Body of pancreas (tissue), 4 donors: ENCODE measurements around the gene NPTN.

Source experiments
- POLR2A ChIP-seq, 3 donors: fragments of 450-650 bp; IDR thresholded peaks; one replicate each; pipeline ENCODE4 v1.6.1; 2016; ENCODE audit warnings: antibody characterized with exemption in 3 of 3, mild to moderate bottlenecking in 2 of 3
- TF ChIP-seq, protein P1 (sequence below), 7 experiments: fragments of 450-650 bp in 4 of 7; fragments of 200-600 bp in 3 of 7; sonication (generic) in 3 of 7; IDR thresholded peaks; one replicate each; pipeline ENCODE4 v1.5.1; 2016 to 2019; ENCODE audit warnings: antibody characterized with exemption in 7 of 7

DNA sequence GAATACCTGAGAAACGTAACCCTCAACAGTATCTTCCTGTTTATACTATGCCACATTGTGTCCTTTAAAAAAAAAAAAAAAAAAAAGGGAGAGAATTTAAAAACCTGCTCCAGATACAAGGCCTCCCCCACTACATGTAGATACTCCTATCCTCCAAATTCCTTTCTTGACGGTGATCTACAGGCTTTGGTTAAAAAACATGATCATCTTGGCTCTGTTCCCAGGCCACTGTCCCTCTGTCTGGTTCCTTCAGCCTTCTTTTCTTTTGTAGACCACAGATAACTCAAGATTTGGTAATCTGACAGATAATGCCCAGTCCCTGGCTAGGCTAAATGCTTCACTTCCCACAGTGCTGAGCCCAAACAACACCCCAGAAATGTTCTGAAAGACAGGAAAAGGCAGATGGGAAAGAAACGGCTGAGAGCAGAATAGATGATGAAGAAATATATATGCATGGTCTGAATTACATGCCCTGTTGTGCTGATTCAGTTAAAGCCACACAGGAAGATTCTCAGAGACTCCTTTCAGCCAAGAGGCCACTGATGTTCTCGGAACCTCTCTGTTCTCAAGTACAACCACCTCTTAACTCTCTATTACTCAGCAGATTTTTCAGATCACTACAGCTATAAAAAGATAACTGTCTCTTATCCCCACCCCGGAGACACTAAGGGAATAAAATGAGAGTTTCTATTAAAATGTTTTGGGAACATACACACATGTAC lies 48.3 kb downstream of the NPTN start:
- TF ChIP-seq, protein P1, sequence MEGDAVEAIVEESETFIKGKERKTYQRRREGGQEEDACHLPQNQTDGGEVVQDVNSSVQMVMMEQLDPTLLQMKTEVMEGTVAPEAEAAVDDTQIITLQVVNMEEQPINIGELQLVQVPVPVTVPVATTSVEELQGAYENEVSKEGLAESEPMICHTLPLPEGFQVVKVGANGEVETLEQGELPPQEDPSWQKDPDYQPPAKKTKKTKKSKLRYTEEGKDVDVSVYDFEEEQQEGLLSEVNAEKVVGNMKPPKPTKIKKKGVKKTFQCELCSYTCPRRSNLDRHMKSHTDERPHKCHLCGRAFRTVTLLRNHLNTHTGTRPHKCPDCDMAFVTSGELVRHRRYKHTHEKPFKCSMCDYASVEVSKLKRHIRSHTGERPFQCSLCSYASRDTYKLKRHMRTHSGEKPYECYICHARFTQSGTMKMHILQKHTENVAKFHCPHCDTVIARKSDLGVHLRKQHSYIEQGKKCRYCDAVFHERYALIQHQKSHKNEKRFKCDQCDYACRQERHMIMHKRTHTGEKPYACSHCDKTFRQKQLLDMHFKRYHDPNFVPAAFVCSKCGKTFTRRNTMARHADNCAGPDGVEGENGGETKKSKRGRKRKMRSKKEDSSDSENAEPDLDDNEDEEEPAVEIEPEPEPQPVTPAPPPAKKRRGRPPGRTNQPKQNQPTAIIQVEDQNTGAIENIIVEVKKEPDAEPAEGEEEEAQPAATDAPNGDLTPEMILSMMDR (IDR thresholded peaks at IDR 0.05): no peak
- no peak for TF ChIP-seq POLR2A (IDR thresholded peaks at IDR 0.05)
